H1 (cell line): ENCODE data around the gene NTRK2. TPM values are rescaled to one million over a fixed set of nuclear protein-coding genes. Genes with fewer than 3 reads are reported as not detected.

ENCODE experiments used
- CTCF ChIA-PET: fragments of 300-600 bp; sonication (Branson Sonifier 250); formaldehyde crosslinking; loops from one replicate; lab custom pipeline; 2021; ENCODE audit not compliant: partially characterized antibody; lab: Charles Lee
- POLR2A ChIA-PET: fragments of 300-600 bp; sonication (Branson Sonifier 250); formaldehyde crosslinking; loops from one replicate; lab custom pipeline; 2021; ENCODE audit warnings: inconsistent platforms; ENCODE audit not compliant: partially characterized antibody; lab: Charles Lee
- DNase-seq, 2 experiments: peaks; one replicate each; pipeline versions ENCODE4 v3.0.0 to v3.0.0-alpha.2; 2010 to 2022; ENCODE audit warnings: low spot score in 2 of 2, low read depth in 1 of 2, mixed read lengths in 1 of 2
- FAIRE-seq: peaks from 2 replicates; lab custom pipeline; 2011; peaks lifted over from hg19 to GRCh38; lab: Jason Lieb, UNC
- H2AFZ ChIP-seq: 2 replicates; pipeline ENCODE4 v1.8.1; 2012; ENCODE audit warnings: low read length, inconsistent platforms
- H2AK5ac ChIP-seq: 2 replicates; pipeline ENCODE4 v1.6.1; 2013; ENCODE audit warnings: low read depth, low read length
- H2BK120ac ChIP-seq: replicated peaks from 2 replicates; pipeline ENCODE3; 2013; ENCODE audit warnings: low read depth, low read length, inconsistent platforms
- H2BK12ac ChIP-seq: 2 replicates; pipeline ENCODE4 v1.6.1; 2013; ENCODE audit warnings: low read depth, low read length
- H2BK15ac ChIP-seq: 2 replicates; pipeline ENCODE4 v1.6.1; 2013; ENCODE audit warnings: low read length
- H2BK20ac ChIP-seq: 2 replicates; pipeline ENCODE4 v1.6.1; 2013; ENCODE audit warnings: low read length
- H2BK5ac ChIP-seq: 2 replicates; pipeline ENCODE4 v1.6.1; 2013; ENCODE audit warnings: low read depth, low read length
- H3K14ac ChIP-seq: 2 replicates; pipeline ENCODE4 v1.6.1; 2013; ENCODE audit warnings: inconsistent platforms; ENCODE audit not compliant: insufficient read length
- H3K18ac ChIP-seq: 2 replicates; pipeline ENCODE4 v1.6.1; 2013; ENCODE audit warnings: low read length; ENCODE audit errors: extremely low read depth
- H3K23ac ChIP-seq: 2 replicates; pipeline ENCODE4 v1.6.1; 2013; ENCODE audit warnings: inconsistent platforms; ENCODE audit not compliant: insufficient read length
- H3K23me2 ChIP-seq: 2 replicates; pipeline ENCODE4 v1.6.1; 2013; ENCODE audit warnings: low read depth, low read length
- H3K27ac ChIP-seq: 2 replicates; pipeline ENCODE4 v1.6.1; 2011; ENCODE audit warnings: low read depth, low read length, inconsistent platforms
- H3K27me3 ChIP-seq, 4 experiments: replicated peaks in 1 of 4; 1 replicate in 1 of 4; 2 replicates in 3 of 4; pipeline versions ENCODE4 v1.6.1 to v1.8.1; 2011 to 2013; ENCODE audit warnings: low read length in 3 of 4, mild to moderate bottlenecking in 3 of 4, inconsistent platforms in 2 of 4, mixed read lengths in 2 of 4, moderate library complexity in 1 of 4; ENCODE audit not compliant: control insufficient read depth in 3 of 4, insufficient read depth in 3 of 4; ENCODE audit errors: extremely low read depth in 1 of 4
- H3K36me3 ChIP-seq, 4 experiments: 2 replicates each; pipeline versions ENCODE4 v1.6.1 to v1.8.1; 2011 to 2013; ENCODE audit warnings: mild to moderate bottlenecking in 4 of 4, low read length in 3 of 4, moderate library complexity in 2 of 4, control low read depth in 1 of 4, inconsistent platforms in 1 of 4; ENCODE audit not compliant: insufficient read depth in 4 of 4, control insufficient read depth in 2 of 4
- H3K4ac ChIP-seq: replicated peaks from 2 replicates; pipeline ENCODE3; 2013; ENCODE audit warnings: low read length, low read depth, mixed read lengths, inconsistent platforms; ENCODE audit not compliant: insufficient read length
- H3K4me1 ChIP-seq, 4 experiments: replicated peaks in 1 of 4; 1 replicate in 1 of 4; 2 replicates in 3 of 4; pipeline versions ENCODE4 v1.6.1 to v1.8.1; 2011 to 2013; ENCODE audit warnings: low read length in 3 of 4, inconsistent platforms in 2 of 4, mixed read lengths in 1 of 4; ENCODE audit not compliant: insufficient read depth in 4 of 4, control insufficient read depth in 3 of 4
- H3K4me2 ChIP-seq, 2 experiments: 2 replicates each; pipeline versions ENCODE4 v1.6.1 to v1.8.1; 2011 to 2013; ENCODE audit warnings: low read depth in 2 of 2, low read length in 2 of 2, control low read depth in 1 of 2, inconsistent platforms in 1 of 2, mild to moderate bottlenecking in 1 of 2; ENCODE audit not compliant: insufficient read depth in 1 of 2
- H3K4me3 ChIP-seq, 4 experiments: fragments of 200-600, 300-600 bp in 1 of 4; sonication (generic), shearing (Covaris generic), sonication (Bioruptor Twin) in 1 of 4; 2 replicates each; pipeline versions ENCODE4 v1.5.1 to v1.8.1; 2011 to 2016; ENCODE audit warnings: low read length in 4 of 4, low read depth in 3 of 4, control low read depth in 2 of 4, inconsistent platforms in 2 of 4, mild to moderate bottlenecking in 2 of 4, mixed read lengths in 1 of 4, moderate library complexity in 1 of 4; ENCODE audit not compliant: insufficient read depth in 2 of 4; ENCODE audit errors: extremely low read depth in 1 of 4
- H3K56ac ChIP-seq: replicated peaks from 2 replicates; pipeline ENCODE3; 2013; ENCODE audit warnings: low read depth, mild to moderate bottlenecking, mixed read lengths, low read length, inconsistent platforms; ENCODE audit not compliant: insufficient read length
- H3K79me1 ChIP-seq: 2 replicates; pipeline ENCODE4 v1.6.1; 2013; ENCODE audit warnings: low read depth, low read length, control low read depth
- H3K79me2 ChIP-seq, 2 experiments: 2 replicates each; pipeline versions ENCODE4 v1.6.1 to v1.8.1; 2012 to 2013; ENCODE audit warnings: low read length in 2 of 2, mild to moderate bottlenecking in 2 of 2, inconsistent platforms in 1 of 2; ENCODE audit not compliant: insufficient read depth in 2 of 2, control insufficient read depth in 1 of 2
- H3K9ac ChIP-seq, 4 experiments: replicated peaks in 1 of 4; 1 replicate in 1 of 4; 2 replicates in 3 of 4; pipeline versions ENCODE4 v1.6.1 to v1.8.1; 2011 to 2013; ENCODE audit warnings: low read depth in 3 of 4, low read length in 3 of 4, control low read depth in 2 of 4, mild to moderate bottlenecking in 2 of 4, moderate library complexity in 2 of 4, inconsistent platforms in 1 of 4; ENCODE audit errors: extremely low read depth in 1 of 4
- H3K9me3 ChIP-seq, 2 experiments: 2 replicates each; pipeline versions ENCODE4 v1.6.1 to v1.8.1; 2012 to 2013; ENCODE audit warnings: mild to moderate bottlenecking in 2 of 2, moderate library complexity in 2 of 2, control low read depth in 1 of 2, inconsistent platforms in 1 of 2, low read depth in 1 of 2, low read length in 1 of 2, mixed read lengths in 1 of 2; ENCODE audit not compliant: insufficient read depth in 2 of 2
- H4K20me1 ChIP-seq, 2 experiments: replicated peaks in 1 of 2; 2 replicates each; pipeline versions ENCODE3 to v1.8.1; 2011 to 2013; ENCODE audit warnings: inconsistent platforms in 2 of 2, low read length in 2 of 2, mild to moderate bottlenecking in 1 of 2; ENCODE audit not compliant: insufficient read depth in 2 of 2, control insufficient read depth in 1 of 2
- H4K5ac ChIP-seq: 2 replicates; pipeline ENCODE4 v1.6.1; 2013; ENCODE audit warnings: low read length, low read depth, mixed read lengths, inconsistent platforms; ENCODE audit not compliant: insufficient read length
- H4K8ac ChIP-seq: 2 replicates; pipeline ENCODE4 v1.8.0; 2013; ENCODE audit warnings: mild to moderate bottlenecking, moderate library complexity, low read length, inconsistent platforms; ENCODE audit not compliant: insufficient read depth; ENCODE audit errors: extremely low read depth
- H4K91ac ChIP-seq: replicated peaks from 2 replicates; pipeline ENCODE3; 2013; ENCODE audit warnings: low read length, mixed read lengths, inconsistent platforms; ENCODE audit not compliant: insufficient read length
- ASH2L ChIP-seq: fragments of 200-600, 300-600 bp; sonication (generic); IDR thresholded peaks from one replicate; pipeline ENCODE4 v1.7.1; 2017; ENCODE audit warnings: low read length
- ATF2 ChIP-seq: IDR thresholded peaks from 2 replicates; pipeline ENCODE4 v1.6.1; 2012; ENCODE audit warnings: low read length, inconsistent platforms
- BRCA1 ChIP-seq: IDR thresholded peaks from 2 replicates; pipeline ENCODE4 v1.6.1; 2012; ENCODE audit warnings: low read depth, low read length, improper control_type of control experiment
- CBX5 ChIP-seq: fragments of 300-800, 300-1000 bp; sonication (generic); IDR thresholded peaks from 2 replicates; pipeline ENCODE4 v1.7.1; 2016; ENCODE audit warnings: antibody characterized with exemption, low read length, low read depth
- CHD2 ChIP-seq: IDR thresholded peaks from 2 replicates; pipeline ENCODE4 v1.6.1; 2012; ENCODE audit warnings: low read length, improper control_type of control experiment
- CTBP2 ChIP-seq: IDR thresholded peaks from 2 replicates; pipeline ENCODE4 v1.7.0; 2011; ENCODE audit warnings: borderline replicate concordance, mild to moderate bottlenecking, moderate library complexity, mixed read lengths, low read length; ENCODE audit not compliant: insufficient read depth, insufficient read length
- PHF8 ChIP-seq: fragments of 200-600 bp; sonication (generic); conservative IDR thresholded peaks from 2 replicates; pipeline ENCODE4 v1.7.1; 2012; ENCODE audit warnings: low read depth, mild to moderate bottlenecking, inconsistent platforms, low read length, moderate library complexity
- RAD21 ChIP-seq, 2 experiments: IDR thresholded peaks in 1 of 2; conservative IDR thresholded peaks in 1 of 2; 2 replicates each; pipeline ENCODE4 v1.6.1; 2011; ENCODE audit warnings: low read depth in 2 of 2, low read length in 2 of 2, improper control_type of control experiment in 1 of 2, inconsistent platforms in 1 of 2, mild to moderate bottlenecking in 1 of 2, moderate library complexity in 1 of 2
- SP4 ChIP-seq: IDR thresholded peaks from 2 replicates; pipeline ENCODE4 v1.6.1; 2012; ENCODE audit warnings: low read length, inconsistent platforms
- TAF1 ChIP-seq: IDR thresholded peaks from 2 replicates; pipeline ENCODE4 v1.6.1; 2011; ENCODE audit warnings: mild to moderate bottlenecking, low read depth, low read length
- TCF12 ChIP-seq: IDR thresholded peaks from 2 replicates; pipeline ENCODE4 v1.6.1; 2011; ENCODE audit warnings: low read depth, mild to moderate bottlenecking, low read length
- WGBS, 2 experiments: shearing (Covaris generic) in 1 of 2; methylation state at CpG; one replicate each; pipeline versions ENCODE4 v1.1.6 to v1.1.7; 2013 to 2015; ENCODE audit warnings: low lambda C conversion rate in 2 of 2, mixed read lengths in 2 of 2, inconsistent platforms in 1 of 2, low coverage in 1 of 2, missing lambda C conversion rate in 1 of 2; ENCODE audit not compliant: insufficient replicate concordance in 2 of 2, insufficient coverage in 1 of 2, insufficient read length in 1 of 2; ENCODE audit errors: extremely low coverage in 1 of 2, missing lambda C conversion rate in 1 of 2; 5-methylcytosine and 5-hydroxymethylcytosine counted together
- polyA plus RNA-seq, 7 experiments: library from polyadenylated mRNA; depleted of rRNA in 3 of 7; stranded (reverse) in 5 of 7; unstranded in 2 of 7; fragments of >200 nt in 5 of 7; fragments of 200-250 nt in 2 of 7; gene quantifications; 1 replicate in 5 of 7; 2 replicates in 1 of 7; 4 replicates in 1 of 7; pipeline versions ENCODE4 v1.2.1 to v1.2.3, GENCODE V29; 2011 to 2013; ENCODE audit warnings: missing spikeins in 2 of 7, mixed read lengths in 2 of 7
- total RNA-seq: library from RNA; stranded (reverse); fragmentation: NEBNext Ultra II Directional; extraction: Animal tissue kit (Norgen Biotek cat#: 25700); gene quantifications from 2 replicates; pipeline ENCODE4 v1.2.1, GENCODE V29; 2021
- TF ChIP-seq, protein P1 (sequence below): IDR thresholded peaks from 2 replicates; pipeline ENCODE4 v1.6.1; 2011; ENCODE audit warnings: low read length, improper control_type of control experiment

NTRK2 gene
- total and polyA plus RNA-seq, 2 of the 8 experiments (the other 6 are each of a cell fraction or from before 2014, with no cell fraction given), result 0.03 to 0.04 TPM

GRCh38 chr9:84796404-84796803, 126.9 kb downstream of the NTRK2 start:
- H3K56ac ChIP-seq, result no peak overlapping the region
- no peak overlapping the region for H2BK12ac ChIP-seq
- no peak overlapping the region for H3K27ac ChIP-seq
- no peaks in the 10 kb centered on the region for H3K4me1 ChIP-seq
- no peak overlapping the region for H4K5ac ChIP-seq
- H3K4me3 ChIP-seq, result no peak overlapping the region
- no peak for DNase-seq
- no peak overlapping the region for H4K91ac ChIP-seq
- H2BK5ac ChIP-seq, result no peak overlapping the region
- 86% methylated on average over 1 of the region's 1 CpG; no CpG with 5 or more reads in 1 of the 2 experiments for WGBS, 2 experiments
- no peak for FAIRE-seq
- H3K23me2 ChIP-seq, result no peaks in the 10 kb centered on the region
- H4K20me1 ChIP-seq, result no peaks in the 10 kb centered on the region
- no peak overlapping the region for H2BK15ac ChIP-seq
- no peak overlapping the region for H3K18ac ChIP-seq
- no peak overlapping the region for H4K8ac ChIP-seq
- no peak overlapping the region for H2BK120ac ChIP-seq
- ChIA-PET CTCF (interaction anchor here (1.7 kb wide), 1 partner anchor 14 kb away, joined by 5 read pairs; no protein-coding TSS in a partner anchor), POLR2A (no interaction called here)
- no peaks in the 10 kb centered on the region for H3K9me3 ChIP-seq
- H2BK20ac ChIP-seq, result no peak overlapping the region
- H3K36me3 ChIP-seq, result no peaks in the 10 kb centered on the region
- no peak overlapping the region for H2AK5ac ChIP-seq
- no peaks in the 10 kb centered on the region for H3K79me1 ChIP-seq
- H3K4me2 ChIP-seq, result no peak overlapping the region
- no peak overlapping the region for H3K4ac ChIP-seq
- no peaks in the 10 kb centered on the region for H3K79me2 ChIP-seq
- no peak overlapping the region for H3K23ac ChIP-seq
- no peak overlapping the region for H3K14ac ChIP-seq
- no peaks in the 10 kb centered on the region for H3K27me3 ChIP-seq
- no peak overlapping the region for H3K9ac ChIP-seq
- H2AFZ ChIP-seq, result no peak overlapping the region
- no peak for TF ChIP-seq ASH2L
- TF ChIP-seq BRCA1, result no peak
- TF ChIP-seq CTBP2, result no peak
- no peak for TF ChIP-seq CHD2
- TF ChIP-seq PHF8, result no peak
- TF ChIP-seq ATF2, result no peak
- no peak for TF ChIP-seq TAF1
- no peak for TF ChIP-seq TCF12
- no peak for TF ChIP-seq RAD21 (IDR thresholded peaks at IDR 0.05 in 1 of 2, conservative IDR thresholded peaks at IDR 0.05 in 1 of 2; ENCODE audit: low read depth in 2 of 2, low read length in 2 of 2)
- no peak for TF ChIP-seq CBX5
- TF ChIP-seq, protein P1, sequence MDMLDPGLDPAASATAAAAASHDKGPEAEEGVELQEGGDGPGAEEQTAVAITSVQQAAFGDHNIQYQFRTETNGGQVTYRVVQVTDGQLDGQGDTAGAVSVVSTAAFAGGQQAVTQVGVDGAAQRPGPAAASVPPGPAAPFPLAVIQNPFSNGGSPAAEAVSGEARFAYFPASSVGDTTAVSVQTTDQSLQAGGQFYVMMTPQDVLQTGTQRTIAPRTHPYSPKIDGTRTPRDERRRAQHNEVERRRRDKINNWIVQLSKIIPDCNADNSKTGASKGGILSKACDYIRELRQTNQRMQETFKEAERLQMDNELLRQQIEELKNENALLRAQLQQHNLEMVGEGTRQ, result no peak
- no peak for TF ChIP-seq SP4
